A549 (cell line): ENCODE results near the gene INSM2. TPM values are rescaled to one million over a fixed set of nuclear protein-coding genes. Genes with fewer than 3 reads are reported as not detected.

ENCODE experiments used
- ATAC-seq, 2 experiments: fragments of 200-7000 bp in 1 of 2; fragments of >200 bp in 1 of 2; cut with Nextera tagmentation in 1 of 2; cut with Tn5 transposase in 1 of 2; 3 replicates each; pipeline versions ENCODE4 v1.8.0 to v1.9.1; 2018 to 2020; ENCODE audit warnings: mild to moderate bottlenecking in 1 of 2, moderate library complexity in 1 of 2
- CTCF ChIA-PET: fragments of 300-600 bp; sonication (Branson Sonifier 250); formaldehyde crosslinking; extraction: SDS; loops from one replicate; lab custom pipeline; 2021; ENCODE audit warnings: antibody characterized with exemption, inconsistent platforms; lab: Yijun Ruan, JAX
- POLR2A ChIA-PET: fragments of 350-600 bp; formaldehyde crosslinking; extraction: SDS; loops from one replicate; lab custom pipeline; 2021; ENCODE audit warnings: antibody characterized with exemption, inconsistent platforms; lab: Yijun Ruan, JAX
- DNase-seq, 2 experiments: peaks; one replicate each; pipeline versions ENCODE4 v3.0.0 to v3.0.0-alpha.2; 2011 to 2016; ENCODE audit warnings: low read depth in 1 of 2, low spot score in 1 of 2
- FAIRE-seq: peaks from 2 replicates; lab custom pipeline; 2011; peaks lifted over from hg19 to GRCh38; lab: Jason Lieb, UNC
- H3K27ac ChIP-seq, 2 experiments: fragments of >200 bp; sonication (Bioruptor Twin); formaldehyde crosslinking; 3 replicates each; pipeline ENCODE4 v1.5.1; 2016 to 2017
- H3K4me1 ChIP-seq: fragments of >200 bp; sonication (Bioruptor Twin); formaldehyde crosslinking; 3 replicates; pipeline ENCODE4 v1.6.1; 2016
- H3K4me2 ChIP-seq: fragments of >200 bp; sonication (Bioruptor Twin); formaldehyde crosslinking; 3 replicates; pipeline ENCODE4 v1.6.1; 2016
- H3K4me3 ChIP-seq: fragments of >200 bp; sonication (Bioruptor Twin); formaldehyde crosslinking; 3 replicates; pipeline ENCODE4 v1.5.1; 2016
- H3K9me3 ChIP-seq: fragments of >200 bp; sonication (Bioruptor Twin); formaldehyde crosslinking; 3 replicates; pipeline ENCODE4 v1.6.1; 2016
- CBX2 ChIP-seq: fragments of 200-600 bp; sonication (generic); IDR thresholded peaks from 2 replicates; pipeline ENCODE4 v1.6.1; 2016; ENCODE audit warnings: low read depth, mild to moderate bottlenecking, borderline replicate concordance
- CEBPB ChIP-seq, 2 experiments: fragments of >200 bp in 1 of 2; sonication (Bioruptor Twin) in 1 of 2; formaldehyde crosslinking in 1 of 2; IDR thresholded peaks; 2 replicates each; pipeline ENCODE4 v1.6.1; 2012 to 2016
- JUN ChIP-seq, 2 experiments: fragments of >200 bp; sonication (Bioruptor Twin); formaldehyde crosslinking; IDR thresholded peaks; 2 replicates in 1 of 2; 3 replicates in 1 of 2; pipeline ENCODE4 v1.6.1; 2016 to 2017
- POLR2A ChIP-seq: IDR thresholded peaks from 2 replicates; pipeline ENCODE4 v1.6.1; 2012; ENCODE audit warnings: mild to moderate bottlenecking, low read length
- TFCP2L1 ChIP-seq: fragments of 250-450 bp; sonication (Bioruptor Pico); IDR thresholded peaks from 2 replicates; pipeline ENCODE4 v1.5.0; 2021; ENCODE audit warnings: mild to moderate bottlenecking
- ZNF302 ChIP-seq: fragments of 250-450 bp; sonication (Bioruptor Pico); IDR thresholded peaks from 2 replicates; pipeline ENCODE4 v1.9.0; 2021; ENCODE audit warnings: inconsistent platforms, mild to moderate bottlenecking, moderate library complexity
- ZSCAN20 ChIP-seq: fragments of 250-450 bp; sonication (Bioruptor Pico); IDR thresholded peaks from 2 replicates; pipeline ENCODE4 v1.8.0; 2022; ENCODE audit warnings: mild to moderate bottlenecking, moderate library complexity
- WGBS: methylation state at CpG from one replicate; pipeline ENCODE4 v1.1.6; 2017; ENCODE audit errors: missing lambda C conversion rate; 5-methylcytosine and 5-hydroxymethylcytosine counted together
- polyA plus RNA-seq, 4 experiments: library from polyadenylated mRNA; depleted of rRNA in 3 of 4; stranded (reverse); fragments of >200 nt; fragmentation: RNase III in 1 of 4; extraction: RNeasy Plus Mini Kit Qiagen cat#74134 plus additional on column Dnase treatment in 1 of 4; gene quantifications; 2 replicates in 3 of 4; 3 replicates in 1 of 4; pipeline ENCODE4 v1.2.3, GENCODE V29; 2011 to 2017
- TF ChIP-seq, protein P1 (sequence below): fragments of 150-350 bp; IDR thresholded peaks from 2 replicates; pipeline ENCODE4 v1.6.1; 2014; ENCODE audit warnings: low read depth, mild to moderate bottlenecking, low read length

INSM2 gene
- polyA plus RNA-seq, 2 of the 4 experiments (the other 2 are of a cell fraction), result not detected

DNA sequence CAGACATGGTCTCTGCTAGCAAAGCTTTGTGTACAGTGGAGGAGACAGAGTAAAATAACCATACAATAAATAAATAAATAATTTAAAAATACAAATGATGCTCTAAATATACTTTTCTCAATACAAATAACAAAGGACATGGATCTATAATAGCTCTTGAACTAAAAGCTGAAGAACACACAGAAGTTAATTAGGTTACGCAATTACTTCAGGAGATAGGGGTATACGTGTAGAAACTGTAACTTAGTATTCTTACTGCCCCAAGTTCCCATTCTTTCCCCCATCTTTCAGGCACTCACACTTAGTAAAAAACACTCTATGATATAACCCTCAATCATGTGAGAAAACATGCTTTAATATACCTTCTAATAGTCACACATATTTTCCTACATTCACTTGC, 44.2 kb downstream of the INSM2 start:
- H3K4me1 ChIP-seq, result no peaks in the 10 kb centered on the region
- TF ChIP-seq CBX2, result no peak
- TF ChIP-seq CEBPB (IDR thresholded peaks at IDR 0.05), result peak in 1 of 2 experiments; percentile 37; a peak in 1 of 4 replicates
- ATAC-seq (no peak), DNase-seq (no peak), FAIRE-seq (no peak)
- no peak overlapping the region for H3K27ac ChIP-seq
- CTCF ChIA-PET, result no interaction called here
- H3K9me3 ChIP-seq, result no peaks in the 10 kb centered on the region
- no peak overlapping the region for H3K4me3 ChIP-seq
- POLR2A ChIA-PET, result no interaction called here
- no peak overlapping the region for H3K4me2 ChIP-seq
- 94% methylated on average over 2 of the region's 2 CpGs for WGBS

DNA sequence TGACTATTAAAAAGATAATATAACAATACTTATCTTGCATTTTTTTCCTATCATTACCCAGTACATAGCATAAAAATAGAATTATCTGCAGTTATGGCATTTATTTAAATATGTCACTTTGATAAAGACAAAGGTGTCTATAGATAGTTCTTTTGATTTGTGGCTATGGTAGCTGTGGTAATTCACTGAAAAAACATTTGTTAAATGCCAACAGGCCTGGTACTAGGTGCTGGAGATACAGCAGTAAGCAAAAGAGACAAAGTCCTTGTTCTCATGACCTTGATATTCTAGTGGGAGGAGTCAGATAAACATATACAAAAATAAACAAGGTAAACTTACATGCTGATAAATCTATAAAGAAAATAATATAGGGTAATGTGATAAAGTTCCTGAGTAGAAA, 44.7 kb downstream of the INSM2 start:
- ChIA-PET CTCF (interaction anchor here (0.7 kb wide), 1 partner anchor 221 kb away, joined by 3 read pairs; no protein-coding TSS in a partner anchor), POLR2A (no interaction called here)
- no peak for DNase-seq
- H3K9me3 ChIP-seq, result no peaks in the 10 kb centered on the region
- no peaks in the 10 kb centered on the region for H3K4me1 ChIP-seq
- no peak for ATAC-seq
- no peak overlapping the region for H3K27ac ChIP-seq
- H3K4me2 ChIP-seq, result no peak overlapping the region
- H3K4me3 ChIP-seq, result no peak overlapping the region
- no peak for FAIRE-seq
- TF ChIP-seq ZSCAN20 (CRISPR knock-in tag) (no peak), POLR2A (no peak), ZNF302 (CRISPR knock-in tag) (no peak), JUN (IDR thresholded peaks at IDR 0.05) (no peak), TFCP2L1 (CRISPR knock-in tag) (no peak)
- TF ChIP-seq, protein P1, sequence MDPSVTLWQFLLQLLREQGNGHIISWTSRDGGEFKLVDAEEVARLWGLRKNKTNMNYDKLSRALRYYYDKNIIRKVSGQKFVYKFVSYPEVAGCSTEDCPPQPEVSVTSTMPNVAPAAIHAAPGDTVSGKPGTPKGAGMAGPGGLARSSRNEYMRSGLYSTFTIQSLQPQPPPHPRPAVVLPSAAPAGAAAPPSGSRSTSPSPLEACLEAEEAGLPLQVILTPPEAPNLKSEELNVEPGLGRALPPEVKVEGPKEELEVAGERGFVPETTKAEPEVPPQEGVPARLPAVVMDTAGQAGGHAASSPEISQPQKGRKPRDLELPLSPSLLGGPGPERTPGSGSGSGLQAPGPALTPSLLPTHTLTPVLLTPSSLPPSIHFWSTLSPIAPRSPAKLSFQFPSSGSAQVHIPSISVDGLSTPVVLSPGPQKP, result no peak

Other genes with a start within 250 kb of the INSM2 start
- gene PSMA6, start 241.8 kb upstream of the INSM2 start, polyA plus RNA-seq (2011; rRNA removed), result 321 and 369 TPM in 2 replicates
- gene PSMA6, start 241.8 kb upstream of the INSM2 start, polyA plus RNA-seq (2017; fragmentation: RNase III; extraction: RNeasy Plus Mini Kit Qiagen cat#74134 plus additional on column Dnase treatment), result 395 to 409 TPM (median 406 TPM) in 3 replicates
- 65.0 and 102 TPM in 2 replicates for gene NFKBIA, start 129.4 kb upstream of the INSM2 start, polyA plus RNA-seq (2011; rRNA removed)
- 101 to 115 TPM (median 103 TPM) in 3 replicates for gene NFKBIA, start 129.4 kb upstream of the INSM2 start, polyA plus RNA-seq (2017; fragmentation: RNase III; extraction: RNeasy Plus Mini Kit Qiagen cat#74134 plus additional on column Dnase treatment)